GM19468 (cell line): ENCODE results near the gene NREP.

Experiments used
- ATAC-seq: cut with Tn5 transposase; IDR thresholded peaks from one replicate; pipeline ENCODE4 v1.9.1; 2021; ENCODE audit warnings: mild to moderate bottlenecking, moderate library complexity, moderate number of reproducible peaks; ENCODE audit not compliant: unreplicated experiment; ENCODE audit errors: extremely low read depth

Gene NREP

GRCh38 chr5:111756581-111757354, at the start of gene NREP:
TSS of gene NREP (minus strand) at chr5:111757194. CDS start at chr5:111755772, 1,422 bp downstream.
- no peak for ATAC-seq

GRCh38 chr5:111806753-111807152, 49.8 kb upstream of the NREP start:
- ATAC-seq: no peak

GRCh38 chr5:111806156-111806555, 49.2 kb upstream of the NREP start:
- no peak for ATAC-seq

GRCh38 chr5:111805071-111805470, 48.1 kb upstream of the NREP start:
- no peak for ATAC-seq

GRCh38 chr5:111800351-111800750, 43.4 kb upstream of the NREP start:
- no peak for ATAC-seq

GRCh38 chr5:111795142-111795541, 38.1 kb upstream of the NREP start:
- ATAC-seq: no peak

GRCh38 chr5:111792471-111793058, 35.6 kb upstream of the NREP start:
- ATAC-seq: no peak

GRCh38 chr5:111790295-111790694, 33.3 kb upstream of the NREP start:
- no peak for ATAC-seq

GRCh38 chr5:111787006-111787405, 30.0 kb upstream of the NREP start:
- ATAC-seq: no peak

- ATAC-seq: no peak
Measured at GRCh38 chr5:111784491-111785181, 27.6 kb upstream of the NREP start.

GRCh38 chr5:111783537-111783936, 26.5 kb upstream of the NREP start:
- ATAC-seq: no peak

GRCh38 chr5:111782216-111782615, 25.2 kb upstream of the NREP start:
- no peak for ATAC-seq

GRCh38 chr5:111781200-111781599, 24.2 kb upstream of the NREP start:
- ATAC-seq: no peak

GRCh38 chr5:111779922-111780292, 22.9 kb upstream of the NREP start:
- ATAC-seq: no peak

GRCh38 chr5:111779260-111779921, 22.4 kb upstream of the NREP start:
- no peak for ATAC-seq

GRCh38 chr5:111776913-111777781, 20.2 kb upstream of the NREP start:
- ATAC-seq: no peak

GRCh38 chr5:111775224-111775623, 18.2 kb upstream of the NREP start:
- no peak for ATAC-seq

GRCh38 chr5:111774525-111774924, 17.5 kb upstream of the NREP start:
- no peak for ATAC-seq

- no peak for ATAC-seq
Measured at GRCh38 chr5:111772456-111773122, 15.6 kb upstream of the NREP start.
